Tibial nerve (tissue), 4 donors: ENCODE results near the gene BCCIP. TPM values are rescaled to one million over a fixed set of nuclear protein-coding genes. Genes with fewer than 3 reads are reported as not detected.
A peak's percentile ranks its signal among the peaks of the same experiment; 100 is the strongest.

Experiments
- DNase-seq, 2 donors: peaks; one replicate each; pipeline ENCODE4 v3.0.0-alpha.2; 2019; ENCODE audit warnings: low spot score in 2 of 2
- H3K27ac ChIP-seq, 4 donors: fragments of 200-600 bp; sonication (generic) in 3 of 4; one replicate each; pipeline ENCODE4 v1.5.1; 2017 to 2019; ENCODE audit warnings: mild to moderate bottlenecking in 1 of 4
- H3K27me3 ChIP-seq, 2 donors: fragments of 200-600 bp; sonication (generic) in 1 of 2; one replicate each; pipeline versions ENCODE4 v1.5.1 to v1.6.0; 2017 to 2019
- H3K36me3 ChIP-seq, 3 donors: fragments of 200-600 bp; sonication (generic); one replicate each; pipeline ENCODE4 v1.5.1; 2018 to 2019
- H3K4me1 ChIP-seq, 4 donors: fragments of 200-600 bp; sonication (generic) in 3 of 4; one replicate each; pipeline ENCODE4 v1.5.1; 2017 to 2019
- H3K4me3 ChIP-seq, 4 donors: fragments of 200-600 bp; sonication (generic) in 3 of 4; one replicate each; pipeline ENCODE4 v1.5.1; 2017 to 2019; ENCODE audit warnings: mild to moderate bottlenecking in 1 of 4, moderate library complexity in 1 of 4
- H3K9me3 ChIP-seq, 4 donors: fragments of 200-600 bp; sonication (generic) in 3 of 4; one replicate each; pipeline ENCODE4 v1.5.1; 2017 to 2019
- CTCF ChIP-seq, 5 experiments: fragments of 200-600 bp in 3 of 5; fragments of 450-650 bp in 2 of 5; sonication (generic) in 3 of 5; IDR thresholded peaks; one replicate each; pipeline ENCODE4 v1.5.1; 2016 to 2019; ENCODE audit warnings: antibody characterized with exemption in 5 of 5, mild to moderate bottlenecking in 3 of 5, moderate library complexity in 2 of 5
- EP300 ChIP-seq, 2 donors: sonication (generic); formaldehyde crosslinking; IDR thresholded peaks; one replicate each; pipeline ENCODE4 v1.6.1; 2017; ENCODE audit warnings: antibody characterized with exemption in 2 of 2, mild to moderate bottlenecking in 1 of 2
- POLR2A ChIP-seq, 2 donors: fragments of 450-650 bp; IDR thresholded peaks; one replicate each; pipeline ENCODE4 v1.6.1; 2017; ENCODE audit warnings: antibody characterized with exemption in 2 of 2, mild to moderate bottlenecking in 2 of 2, moderate library complexity in 2 of 2
- WGBS, 2 donors: methylation state at CpG; one replicate each; pipeline ENCODE4 v1.1.5; 2018; 5-methylcytosine and 5-hydroxymethylcytosine counted together
- total RNA-seq, 4 donors: library from RNA; depleted of rRNA; stranded (reverse); fragments of >200 nt; gene quantifications; one replicate each; pipeline ENCODE4 v1.1.0, GENCODE V29; 2016

The BCCIP gene
- 10 to 100 TPM; 22.0 to 40.0 (median 33.6) TPM for total RNA-seq

GRCh38 chr10:125822878-125823662 lies at the start of gene BCCIP, which contains the start of gene UROS:
TSS of gene BCCIP (plus strand) at chr10:125823546. CDS start at chr10:125823558, 12 bp downstream.
TSS of gene UROS (minus strand) at chr10:125823258. CDS start at chr10:125816499, 6,759 bp downstream.
- peak; percentile 78 to 84 for DNase-seq
- H3K4me3 ChIP-seq: peak within 1 kb of the TSS; percentile 75 to 98 (median 91)
- 0 to 1% methylated on average over 59 to 68 of the region's 74 CpGs for WGBS, 2 donors

GRCh38 chr10:125773687-125774543 lies 49.4 kb upstream of the BCCIP start:
- Histone ChIP-seq H3K27ac (no peak overlapping the region), H3K36me3 (peaks cover 0 to 11% (median 0%) of the 10 kb centered on the region in 3 donors), H3K27me3 (peaks cover 0 to 3% of the 10 kb centered on the region in 2 donors), H3K4me3 (peak overlapping the region in 1 of 4 donors; percentile 17), H3K4me1 (peaks cover 0 to 2% (median 0%) of the 10 kb centered on the region in 4 donors), H3K9me3 (no peaks in the 10 kb centered on the region)
- 75 to 87% methylated on average over 12 to 46 of the region's 75 CpGs for WGBS, 2 donors
- TF ChIP-seq CTCF (IDR thresholded peaks at IDR 0.05): no peak
- no peak for TF ChIP-seq EP300 (IDR thresholded peaks at IDR 0.05)
- TF ChIP-seq POLR2A (IDR thresholded peaks at IDR 0.05): no peak
- no peak for DNase-seq

More at GRCh38 chr10:125822878-125823662, at the start of gene BCCIP, which contains the start of gene UROS:
- H3K4me1 ChIP-seq: peaks cover 0 to 48% (median 23%) of the 10 kb centered on the region in 4 donors
- peaks cover 0 to 12% (median 7%) of the 10 kb centered on the region in 3 donors for H3K36me3 ChIP-seq
- H3K27me3 ChIP-seq: no peaks in the 10 kb centered on the region
- H3K9me3 ChIP-seq: no peaks in the 10 kb centered on the region
- TF ChIP-seq CTCF (IDR thresholded peaks at IDR 0.05) (peak in 2 of 5 experiments; percentile 34 to 56), EP300 (IDR thresholded peaks at IDR 0.05) (peak in 1 of 2 donors; percentile 91), POLR2A (IDR thresholded peaks at IDR 0.05) (peak in 1 of 2 donors; percentile 49)
- peak within 1 kb of the TSS; percentile 56 to 93 (median 87) for H3K27ac ChIP-seq

- H3K9me3 ChIP-seq: peaks cover 0 to under 1% (median 0%) of the 10 kb centered on the region in 4 donors
- H3K4me1 ChIP-seq: no peaks in the 10 kb centered on the region
- TF ChIP-seq POLR2A (IDR thresholded peaks at IDR 0.05): no peak
- TF ChIP-seq EP300 (IDR thresholded peaks at IDR 0.05): no peak
- no peak for TF ChIP-seq CTCF (IDR thresholded peaks at IDR 0.05)
- H3K27me3 ChIP-seq: peaks cover 0 to 3% of the 10 kb centered on the region in 2 donors
- no peak overlapping the region for H3K27ac ChIP-seq
- H3K4me3 ChIP-seq: no peak overlapping the region
- DNase-seq: no peak
- peaks cover 0 to 4% (median 0%) of the 10 kb centered on the region in 3 donors for H3K36me3 ChIP-seq
- 88 to 89% methylated on average over 25 to 32 of the region's 32 CpGs for WGBS, 2 donors
These were observed 48.7 kb upstream of the BCCIP start for GRCh38 chr10:125774581-125775191.

- no peak for TF ChIP-seq EP300 (IDR thresholded peaks at IDR 0.05)
- no peak for TF ChIP-seq CTCF (IDR thresholded peaks at IDR 0.05)
- TF ChIP-seq POLR2A (IDR thresholded peaks at IDR 0.05): no peak
- Histone ChIP-seq H3K9me3 (peaks cover 0 to 7% (median 0%) of the 10 kb centered on the region in 4 donors), H3K27me3 (peaks cover 0 to 3% of the 10 kb centered on the region in 2 donors), H3K27ac (no peak within 1 kb of the TSS), H3K4me1 (no peaks in the 10 kb centered on the region), H3K36me3 (no peaks in the 10 kb centered on the region), H3K4me3 (no peak within 1 kb of the TSS)
- WGBS, 2 donors: 93 to 96% methylated on average over 16 to 22 of the region's 26 CpGs
- no peak for DNase-seq
These were observed 47.7 kb upstream of the BCCIP start, which contains the start of gene MMP21 for GRCh38 chr10:125775491-125776106. TSS of gene MMP21 (minus strand) at chr10:125775821. CDS start at chr10:125775821, 0 bp downstream.
